Right cardiac atrium (tissue), 5 donors: ENCODE results near the gene BRCC3. TPM values are rescaled to one million over a fixed set of nuclear protein-coding genes. Genes with fewer than 3 reads are reported as not detected.
"Not testable (repeated sequence)": the region's sequence is repeated elsewhere in the genome, so short reads cannot be mapped to it uniquely, and the experiment has no call there.

Source experiments
- ATAC-seq, 2 donors: fragments of 200-7000 bp; cut with Tn5 transposase; one replicate each; pipeline versions ENCODE4 v1.8.0 to v1.9.1; 2020; ENCODE audit warnings: moderate library complexity in 2 of 2, mild to moderate bottlenecking in 1 of 2
- DNase-seq, 3 donors: peaks; one replicate each; pipeline ENCODE4 v3.0.0-alpha.2; 2020
- H3K27ac ChIP-seq: one replicate; pipeline ENCODE4 v1.5.1; 2013; ENCODE audit warnings: mild to moderate bottlenecking, low read length, control low read depth, moderate library complexity
- H3K27me3 ChIP-seq: one replicate; pipeline ENCODE4 v1.6.1; 2013; ENCODE audit not compliant: control insufficient read depth, insufficient read depth
- H3K4me1 ChIP-seq: one replicate; pipeline ENCODE4 v1.6.1; 2013; ENCODE audit warnings: low read length; ENCODE audit not compliant: control insufficient read depth, insufficient read depth
- H3K4me3 ChIP-seq: one replicate; pipeline ENCODE4 v1.5.1; 2013; ENCODE audit warnings: low read length, control low read depth
- H3K9me3 ChIP-seq: one replicate; pipeline ENCODE4 v1.6.1; 2013; ENCODE audit warnings: low read length; ENCODE audit not compliant: control insufficient read depth
- WGBS: extraction: QIAGEN DNeasy Blood & Tissue Kit; methylation state at CpG from one replicate; pipeline ENCODE4 v1.1.7; 2013; 5-methylcytosine and 5-hydroxymethylcytosine counted together
- intact Hi-C, 4 donors: fragments of 100-400 bp; cut with DNase I; formaldehyde crosslinking; loops; one replicate each; pipeline versions ENCODE4 v1.11.0 to v1.14.0; 2022 to 2023
- polyA plus RNA-seq: library from polyadenylated mRNA; stranded (reverse); fragments of 200-250 nt; gene quantifications from one replicate; pipeline ENCODE4 v1.2.3, GENCODE V29; 2013
- total RNA-seq, 4 donors: library from RNA; stranded (reverse); fragmentation: NEBNext Ultra II Directional; extraction: Animal tissue kit (Norgen Biotek cat#: 25700); gene quantifications; one replicate each; pipeline ENCODE4 v1.2.1, GENCODE V29; 2021
- donor health status: healthy with polysubstance abuse.
- donor health status: DM: no; HTN: yes; CAD: no.
- donor health status: DM: no; HTN: no; CAD: no.
- donor health status: DM: no; HTN: yes; CAD: no; lungs with severe emphysema.
- donor health status: DM: yes; HTN: yes; CAD: no.

The BRCC3 gene
- total and polyA plus RNA-seq, 5 donors = 6.3 to 15.0 (median 13.3) TPM

- no peak overlapping the region for H3K27ac ChIP-seq
- H3K9me3 ChIP-seq = no peaks in the 10 kb centered on the region
- DNase-seq (no peak), ATAC-seq (no peak)
- no peaks in the 10 kb centered on the region for H3K27me3 ChIP-seq
- 95% methylated on average over 2 of the region's 2 CpGs for WGBS
- H3K4me1 ChIP-seq = no peaks in the 10 kb centered on the region
- intact Hi-C loops = no loop called here
- no peak overlapping the region for H3K4me3 ChIP-seq
These were observed 34.6 kb downstream of the BRCC3 start for GRCh38 chrX:155105919-155106318.

DNA sequence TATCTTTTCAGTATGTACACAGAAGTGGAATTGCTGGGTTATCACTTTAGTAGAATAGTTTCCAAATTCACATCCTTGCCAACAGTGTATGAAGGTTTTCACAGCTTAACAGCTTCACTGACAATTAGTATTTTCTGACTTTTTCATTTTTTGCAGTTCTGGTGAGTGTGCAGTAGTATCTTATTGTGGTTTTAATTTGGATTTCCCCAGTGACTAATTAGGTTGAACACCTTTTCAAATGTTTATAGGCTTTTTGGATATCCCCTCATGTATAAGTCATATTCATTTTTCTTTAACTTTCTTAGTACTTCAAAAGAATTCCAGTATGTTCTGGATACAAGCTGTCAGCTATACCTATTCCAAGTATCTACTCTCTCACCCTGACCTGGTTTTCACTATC, 37.1 kb downstream of the BRCC3 start:
- H3K27me3 ChIP-seq = no peaks in the 10 kb centered on the region
- H3K9me3 ChIP-seq = no peaks in the 10 kb centered on the region
- H3K4me3 ChIP-seq = no peak overlapping the region
- ATAC-seq (no peak), DNase-seq (no peak)
- H3K4me1 ChIP-seq = no peaks in the 10 kb centered on the region
- no peak overlapping the region for H3K27ac ChIP-seq
- intact Hi-C loops = no loop called here

DNA sequence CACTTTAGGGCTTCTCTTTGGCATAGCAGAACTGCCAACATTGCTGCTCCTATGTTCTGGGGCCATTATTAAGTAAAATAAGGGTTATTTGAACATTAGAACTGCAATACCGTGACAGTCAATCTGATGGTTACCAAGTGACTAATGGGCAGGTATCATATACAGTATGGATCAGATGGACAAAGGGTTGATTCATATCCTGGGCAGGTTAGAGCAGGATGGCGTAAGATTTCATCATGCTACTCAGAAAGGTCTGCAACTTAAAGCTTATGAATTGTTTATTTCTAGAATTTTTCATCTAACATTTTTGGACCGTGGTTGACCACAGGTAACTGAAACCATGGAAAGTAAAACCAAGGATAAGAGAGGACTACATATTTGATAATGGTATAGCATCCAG, 40.9 kb downstream of the BRCC3 start:
- ATAC-seq (no peak), DNase-seq (no peak)
- Histone ChIP-seq H3K9me3 (no peaks in the 10 kb centered on the region), H3K27me3 (no peaks in the 10 kb centered on the region), H3K27ac (no peak overlapping the region), H3K4me3 (no peak overlapping the region), H3K4me1 (no peaks in the 10 kb centered on the region)
- intact Hi-C loops = no loop called here
- 94% methylated on average over 3 of the region's 3 CpGs for WGBS

- ATAC-seq (no peak), DNase-seq (no peak)
- WGBS = 96% methylated on average over 4 of the region's 4 CpGs
- Histone ChIP-seq H3K4me1 (no peaks in the 10 kb centered on the region), H3K27ac (no peak overlapping the region), H3K9me3 (no peaks in the 10 kb centered on the region), H3K4me3 (no peak overlapping the region), H3K27me3 (no peaks in the 10 kb centered on the region)
- intact Hi-C loops = no loop called here
These were observed 41.8 kb downstream of the BRCC3 start for GRCh38 chrX:155113097-155113496.

DNA sequence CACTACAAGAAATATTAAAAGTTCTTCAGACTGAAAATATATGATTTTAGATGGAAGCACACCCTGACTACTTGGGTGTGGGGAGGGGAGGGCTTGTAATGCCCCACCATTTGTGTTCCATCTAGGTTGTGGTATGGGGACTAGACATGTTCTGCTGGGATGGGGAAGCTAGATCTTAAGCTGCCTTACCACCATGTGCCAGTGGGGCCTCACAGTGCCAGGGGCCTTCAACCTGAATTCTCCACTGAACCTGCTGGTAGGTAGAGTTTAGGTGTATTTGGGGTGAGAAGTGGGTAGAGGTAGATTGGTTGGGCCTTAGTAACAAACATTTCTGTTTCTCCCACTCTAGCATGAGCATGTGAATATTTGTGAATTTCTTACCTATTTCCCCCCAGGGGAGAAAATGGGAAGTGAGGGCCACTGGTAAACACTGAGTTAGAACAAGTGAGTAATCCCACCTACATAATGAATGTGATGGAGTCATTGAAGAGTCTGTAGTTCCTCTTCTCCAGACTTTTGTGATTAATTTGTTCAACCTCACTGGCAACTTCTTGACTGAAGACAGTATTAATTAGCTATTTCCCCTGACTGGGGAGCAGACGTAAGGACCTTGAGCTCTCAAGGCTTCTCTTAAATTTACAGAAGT, 44.0 kb downstream of the BRCC3 start:
- intact Hi-C loops = no loop called here
- DNase-seq (no peak), ATAC-seq (no peak)
- Histone ChIP-seq H3K4me3 (no peak overlapping the region), H3K27ac (no peak overlapping the region), H3K9me3 (no peaks in the 10 kb centered on the region), H3K27me3 (no peaks in the 10 kb centered on the region), H3K4me1 (no peaks in the 10 kb centered on the region)
- 100% methylated on average over 1 of the region's 1 CpG for WGBS

DNA sequence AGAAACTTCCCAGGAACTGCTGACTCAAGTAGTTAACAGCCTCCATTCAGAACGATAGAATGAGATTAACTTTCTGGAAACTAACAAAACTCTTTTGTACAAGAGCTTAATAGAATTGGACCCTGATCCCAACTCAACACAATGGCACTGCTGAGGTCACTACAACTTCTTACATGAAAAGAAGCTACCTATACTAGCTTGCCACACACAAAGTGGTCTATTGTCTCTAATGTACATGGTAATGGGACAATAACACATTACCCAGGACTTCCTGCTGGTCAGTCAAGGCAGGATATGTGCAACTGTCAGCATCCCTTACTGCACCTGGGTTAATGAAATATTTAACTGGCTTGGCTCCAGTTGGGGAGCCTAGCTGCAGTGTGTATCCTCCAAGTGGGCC, 56.2 kb downstream of the BRCC3 start:
- no peak for ATAC-seq
- intact Hi-C loops = no loop called here
- WGBS = 45% methylated on average over 1 of the region's 1 CpG

DNA sequence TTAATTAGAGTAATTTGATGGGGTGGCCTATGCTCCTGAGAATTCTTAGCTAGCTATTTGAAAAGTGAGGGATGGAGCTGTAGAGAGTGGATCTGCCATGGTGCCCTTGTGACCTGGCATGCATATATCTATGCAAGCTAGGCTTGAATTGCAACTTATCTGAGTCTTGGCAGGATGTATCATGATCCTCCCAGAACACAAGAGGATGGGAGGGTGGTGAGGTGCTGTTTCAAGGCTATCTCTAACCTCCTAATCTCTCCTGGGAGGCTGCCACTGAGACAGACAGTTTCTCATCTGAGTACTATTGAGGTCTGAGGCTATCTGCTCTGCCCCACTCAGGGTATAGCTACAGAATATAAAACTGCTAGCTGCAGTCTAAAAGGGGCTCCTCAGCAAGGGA, 56.6 kb downstream of the BRCC3 start:
- no peaks in the 10 kb centered on the region for H3K27me3 ChIP-seq
- no peak for DNase-seq
- no peaks in the 10 kb centered on the region for H3K4me1 ChIP-seq
- intact Hi-C loops = no loop called here
- H3K27ac ChIP-seq = no peak overlapping the region
- peak in 1 of 2 donors; percentile 16 for ATAC-seq
- no peak overlapping the region for H3K4me3 ChIP-seq
- H3K9me3 ChIP-seq = no peaks in the 10 kb centered on the region

More for the DNA sequence above, 56.2 kb downstream of the BRCC3 start:
- no peak overlapping the region for H3K4me3 ChIP-seq
- no peak overlapping the region for H3K27ac ChIP-seq
- no peaks in the 10 kb centered on the region for H3K4me1 ChIP-seq
- no peaks in the 10 kb centered on the region for H3K9me3 ChIP-seq
- DNase-seq = no peak
- no peaks in the 10 kb centered on the region for H3K27me3 ChIP-seq

DNA sequence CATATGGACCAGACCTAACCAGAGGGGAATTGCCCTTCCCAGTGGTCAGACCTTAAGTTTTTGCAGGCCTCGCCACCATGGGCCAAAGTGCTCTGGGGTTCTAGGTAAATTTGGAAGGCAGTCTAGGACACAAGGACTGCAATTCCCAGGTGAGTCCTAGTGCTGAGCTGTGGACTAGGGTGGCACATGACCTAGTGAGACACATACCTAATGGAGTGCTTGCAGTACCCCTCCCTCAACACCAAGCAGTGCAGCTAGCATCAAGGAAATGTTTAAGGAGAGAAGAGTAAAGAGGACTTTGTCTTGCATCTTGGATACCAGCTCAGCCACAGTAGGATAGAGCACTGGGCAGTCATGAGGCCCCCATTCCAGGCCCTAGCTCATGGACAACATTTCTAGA, 60.8 kb downstream of the BRCC3 start:
- intact Hi-C loops = no loop called here
- WGBS = 100% methylated on average over 1 of the region's 1 CpG
- Histone ChIP-seq H3K4me3 (no peak overlapping the region), H3K4me1 (no peaks in the 10 kb centered on the region), H3K27ac (no peak overlapping the region), H3K9me3 (no peaks in the 10 kb centered on the region), H3K27me3 (no peaks in the 10 kb centered on the region)
- DNase-seq (no peak), ATAC-seq (no peak)

- WGBS = 81% methylated on average over 4 of the region's 4 CpGs
These were observed 62.9 kb downstream of the BRCC3 start for GRCh38 chrX:155134255-155134654.

GRCh38 chrX:155143959-155144548, 72.7 kb downstream of the BRCC3 start:
- Histone ChIP-seq H3K4me1 (no peaks in the 10 kb centered on the region), H3K27ac (no peak overlapping the region), H3K9me3 (no peaks in the 10 kb centered on the region), H3K4me3 (no peak overlapping the region), H3K27me3 (no peaks in the 10 kb centered on the region)
- DNase-seq = no peak
- no peak for ATAC-seq
- intact Hi-C loops = no loop called here
- WGBS = 78% methylated on average over 6 of the region's 6 CpGs

More at GRCh38 chrX:155134255-155134654, 62.9 kb downstream of the BRCC3 start:
- DNase-seq = peak in 1 of 3 donors; percentile 20
- intact Hi-C loops = no loop called here
- H3K4me1 ChIP-seq = no peaks in the 10 kb centered on the region
- ATAC-seq = no peak
- H3K9me3 ChIP-seq = no peaks in the 10 kb centered on the region
- no peak overlapping the region for H3K4me3 ChIP-seq
- no peak overlapping the region for H3K27ac ChIP-seq
- H3K27me3 ChIP-seq = no peaks in the 10 kb centered on the region

DNA sequence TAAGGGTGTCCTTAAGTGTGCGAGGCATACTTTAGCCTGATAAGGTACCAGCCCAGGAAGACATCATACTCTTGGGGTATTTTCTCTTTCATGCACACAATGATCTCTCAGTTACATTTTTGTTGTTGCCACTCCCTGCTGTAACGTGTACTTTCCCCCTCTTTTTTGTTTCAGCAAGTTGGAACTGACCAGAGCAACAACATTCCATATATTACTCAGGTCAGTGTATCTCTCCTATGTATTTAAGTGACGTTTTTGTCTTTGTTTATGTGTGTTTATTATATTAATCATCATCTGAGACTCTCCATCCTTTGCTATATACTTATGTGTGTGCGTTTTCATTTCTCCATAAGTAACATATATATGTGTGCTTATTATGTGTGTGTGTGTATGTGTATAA, 73.6 kb downstream of the BRCC3 start:
- Histone ChIP-seq H3K4me3 (no peak overlapping the region), H3K27me3 (no peaks in the 10 kb centered on the region), H3K4me1 (no peaks in the 10 kb centered on the region), H3K9me3 (no peaks in the 10 kb centered on the region), H3K27ac (no peak overlapping the region)
- WGBS = 85% methylated on average over 4 of the region's 4 CpGs
- DNase-seq (no peak), ATAC-seq (no peak)
- intact Hi-C loops = no loop called here

DNA sequence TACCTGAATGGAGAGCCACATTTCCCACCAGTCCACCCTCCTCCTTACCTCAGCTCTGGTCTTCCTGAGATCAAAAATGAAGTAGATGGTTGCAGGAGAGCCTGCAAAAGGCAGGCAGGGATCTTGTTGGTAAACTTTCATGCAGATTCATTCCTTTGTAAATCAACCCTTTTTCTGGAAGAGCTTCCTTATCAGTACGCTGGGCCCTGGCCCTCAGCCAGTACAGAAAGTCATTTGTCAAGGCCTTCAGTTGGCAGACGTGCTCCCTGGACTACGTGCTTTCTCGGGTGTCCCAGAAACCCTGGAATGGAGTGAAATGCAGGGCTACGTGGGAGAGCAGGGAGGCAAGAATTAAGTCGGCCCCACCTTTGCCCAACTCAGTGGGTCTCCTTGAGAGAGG, 76.3 kb downstream of the BRCC3 start:
- ATAC-seq (peak; percentile 87 to 88), DNase-seq (peak in 1 of 3 donors; percentile 46)
- H3K9me3 ChIP-seq, H3K4me1 ChIP-seq, H3K27me3 ChIP-seq, intact Hi-C loops, H3K4me3 ChIP-seq: not testable (repeated sequence)
- WGBS = 0% methylated on average over 1 of the region's 6 CpGs
- peak overlapping the region; percentile 6 for H3K27ac ChIP-seq
